Astrocyte of the cerebellum (primary cell): ENCODE measurements around the gene FAM20B.

Experiments used
- DNase-seq: peaks from one replicate; pipeline ENCODE4 v3.0.0-alpha.2; 2011; ENCODE audit warnings: low read depth
- H3K4me3 ChIP-seq: 2 replicates; pipeline ENCODE4 v1.5.1; 2011; ENCODE audit warnings: mild to moderate bottlenecking, low read depth, low read length, moderate library complexity
- CTCF ChIP-seq: IDR thresholded peaks from 2 replicates; pipeline ENCODE4 v1.5.1; 2012; ENCODE audit warnings: low read length, low read depth, moderate library complexity, mild to moderate bottlenecking; ENCODE audit errors: missing control alignments
- in situ Hi-C: cut with HindIII; loops from 2 replicates; pipeline ENCODE4 v1.10.0; 2017; ENCODE audit warnings: low sequenced_read_pairs

The FAM20B gene

GRCh38 chr1:179103999-179104398 is 78.3 kb downstream of the FAM20B start:
- H3K4me3 ChIP-seq, result no peak overlapping the region
- in situ Hi-C loops, result no loop called here
- no peak for DNase-seq
- no peak for TF ChIP-seq CTCF

GRCh38 chr1:179104611-179105250 is 79.0 kb downstream of the FAM20B start:
- no peak for DNase-seq

GRCh38 chr1:179105393-179105792 is 79.7 kb downstream of the FAM20B start:
- H3K4me3 ChIP-seq, result no peak overlapping the region
- in situ Hi-C loops, result no loop called here
- peak; percentile 52 for TF ChIP-seq CTCF
- DNase-seq, result no peak

More at GRCh38 chr1:179104611-179105250, 79.0 kb downstream of the FAM20B start:
- no peak for TF ChIP-seq CTCF
- H3K4me3 ChIP-seq, result no peak overlapping the region
- in situ Hi-C loops, result no loop called here

- H3K4me3 ChIP-seq, result no peak overlapping the region
- in situ Hi-C loops, result no loop called here
- DNase-seq, result no peak
These were observed 82.3 kb downstream of the FAM20B start for GRCh38 chr1:179107706-179108629.

GRCh38 chr1:179108644-179109043 is 83.0 kb downstream of the FAM20B start:
- no peak overlapping the region for H3K4me3 ChIP-seq
- TF ChIP-seq CTCF, result no peak
- DNase-seq, result no peak
- in situ Hi-C loops, result no loop called here

More at GRCh38 chr1:179107706-179108629, 82.3 kb downstream of the FAM20B start:
- no peak for TF ChIP-seq CTCF

- in situ Hi-C loops, result no loop called here
- no peak overlapping the region for H3K4me3 ChIP-seq
- no peak for DNase-seq
- TF ChIP-seq CTCF, result no peak
These were observed 89.5 kb downstream of the FAM20B start for GRCh38 chr1:179115181-179115580.
